Measurements from ENCODE around the gene LPIN1. TPM values are rescaled to one million over a fixed set of nuclear protein-coding genes. Genes with fewer than 3 reads are reported as not detected.

Gene LPIN1
- total RNA-seq, 3 donors from 2014 or later = 29.7 to 38.4 (median 30.4) TPM

DNA sequence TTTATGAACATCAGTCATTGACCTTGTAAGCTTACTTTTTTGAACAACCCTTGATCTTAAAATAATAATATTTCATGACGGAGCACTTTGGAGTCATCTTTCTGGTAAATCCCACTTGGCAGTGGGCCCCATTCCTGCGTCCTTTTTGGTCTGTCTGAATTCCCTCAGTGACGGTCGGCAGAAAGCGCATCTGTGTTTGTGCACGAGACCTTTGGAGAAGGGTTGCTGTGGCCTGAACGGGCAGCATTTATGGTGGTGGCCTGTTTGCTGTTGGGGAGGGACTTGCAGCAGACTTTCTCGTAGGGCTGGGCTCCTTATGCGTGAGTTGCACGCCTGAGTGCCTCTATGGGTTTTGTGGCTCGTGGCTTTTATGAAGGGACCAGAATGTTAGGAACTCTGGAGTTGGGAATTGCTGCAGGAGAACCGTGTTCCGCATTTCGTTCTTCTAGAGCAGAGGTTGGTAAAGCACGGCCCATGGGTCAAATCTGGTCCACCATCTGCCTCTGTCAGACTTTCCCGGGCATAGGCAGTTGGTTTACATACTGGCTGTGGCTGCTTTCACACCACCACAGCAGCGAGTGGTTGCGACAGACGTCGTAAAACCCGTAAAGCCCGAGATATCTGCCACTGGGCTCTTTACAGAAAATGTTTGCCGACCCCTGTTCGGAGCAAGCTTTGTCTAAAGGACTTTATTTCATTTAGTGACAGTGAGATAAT is 30.8 kb downstream of the LPIN1 start:
- Histone ChIP-seq H3K4me3 (no peak overlapping the region), H3K9me3 (no peaks in the 10 kb centered on the region), H3K4me1 (ENCODE audit: low read depth) (peaks cover 9% of the 10 kb centered on the region), H3K36me3 (ENCODE audit: low read depth) (no peaks in the 10 kb centered on the region)
- DNase-seq (no peak), ATAC-seq (peak; percentile 23)
- intact Hi-C loops (cut with DNase I, micrococcal nuclease) = loop anchor here in 1 of 2 donors (5.0 kb wide), 1 partner anchor 85 kb away; no protein-coding TSS in a partner anchor
- TF ChIP-seq, protein P1, sequence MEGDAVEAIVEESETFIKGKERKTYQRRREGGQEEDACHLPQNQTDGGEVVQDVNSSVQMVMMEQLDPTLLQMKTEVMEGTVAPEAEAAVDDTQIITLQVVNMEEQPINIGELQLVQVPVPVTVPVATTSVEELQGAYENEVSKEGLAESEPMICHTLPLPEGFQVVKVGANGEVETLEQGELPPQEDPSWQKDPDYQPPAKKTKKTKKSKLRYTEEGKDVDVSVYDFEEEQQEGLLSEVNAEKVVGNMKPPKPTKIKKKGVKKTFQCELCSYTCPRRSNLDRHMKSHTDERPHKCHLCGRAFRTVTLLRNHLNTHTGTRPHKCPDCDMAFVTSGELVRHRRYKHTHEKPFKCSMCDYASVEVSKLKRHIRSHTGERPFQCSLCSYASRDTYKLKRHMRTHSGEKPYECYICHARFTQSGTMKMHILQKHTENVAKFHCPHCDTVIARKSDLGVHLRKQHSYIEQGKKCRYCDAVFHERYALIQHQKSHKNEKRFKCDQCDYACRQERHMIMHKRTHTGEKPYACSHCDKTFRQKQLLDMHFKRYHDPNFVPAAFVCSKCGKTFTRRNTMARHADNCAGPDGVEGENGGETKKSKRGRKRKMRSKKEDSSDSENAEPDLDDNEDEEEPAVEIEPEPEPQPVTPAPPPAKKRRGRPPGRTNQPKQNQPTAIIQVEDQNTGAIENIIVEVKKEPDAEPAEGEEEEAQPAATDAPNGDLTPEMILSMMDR (IDR thresholded peaks at IDR 0.05) = no peak

DNA sequence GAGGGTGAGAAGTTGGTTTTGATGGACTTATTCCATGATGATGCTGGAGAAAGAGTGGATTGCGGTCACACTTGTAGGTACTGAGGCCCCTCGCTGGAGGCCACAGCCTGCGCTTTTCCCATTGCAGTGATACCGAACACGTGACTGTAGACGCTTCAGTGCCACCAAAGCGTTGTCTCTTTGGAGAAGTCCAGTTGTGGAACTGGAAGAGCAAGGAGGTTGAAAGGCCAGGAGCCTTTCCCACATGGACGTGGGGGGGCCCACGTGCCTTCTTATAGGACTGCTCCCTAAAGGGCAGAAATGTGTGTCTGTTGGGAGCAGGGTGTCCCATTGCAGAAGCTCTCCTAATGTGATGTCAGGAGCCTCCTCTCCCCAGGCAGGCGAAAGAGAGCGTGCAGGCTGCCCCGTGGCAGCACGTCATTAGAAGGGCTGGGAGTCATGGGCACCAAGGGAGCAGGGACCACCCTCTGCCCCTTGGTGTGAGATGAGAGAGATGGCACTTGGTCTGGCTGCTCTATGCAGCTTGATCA is 31.5 kb downstream of the LPIN1 start:
- Histone ChIP-seq H3K4me1 (ENCODE audit: low read depth) (peaks cover 9% of the 10 kb centered on the region), H3K9me3 (no peaks in the 10 kb centered on the region), H3K36me3 (ENCODE audit: low read depth) (no peaks in the 10 kb centered on the region), H3K4me3 (no peak overlapping the region)
- ATAC-seq (no peak), DNase-seq (no peak)
- intact Hi-C loops (cut with DNase I, micrococcal nuclease) = loop anchor here in 1 of 2 donors (5.0 kb wide), 1 partner anchor 86 kb away; no protein-coding TSS in a partner anchor
- TF ChIP-seq, protein P1 (IDR thresholded peaks at IDR 0.05) = no peak

DNA sequence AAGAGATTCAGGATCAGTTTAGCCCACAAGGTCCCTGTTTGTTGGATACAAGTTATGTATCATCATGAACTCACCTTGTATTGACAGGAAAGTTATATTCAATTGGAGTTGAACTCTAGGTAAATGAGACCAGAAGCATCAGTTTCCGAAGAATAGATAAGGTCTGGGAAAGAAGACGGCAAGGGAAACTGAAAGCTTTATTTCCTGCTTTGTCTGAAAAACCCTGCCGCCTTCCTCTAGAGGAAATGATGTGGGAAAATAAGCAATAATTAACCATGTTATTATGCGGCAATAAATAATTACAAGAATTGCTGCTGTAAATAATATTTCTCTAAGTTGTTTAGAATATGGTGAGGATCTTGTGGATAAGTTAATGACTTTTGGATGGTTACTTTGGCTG is 32.0 kb downstream of the LPIN1 start:
- TF ChIP-seq, protein P1 (IDR thresholded peaks at IDR 0.05) = no peak
- no peaks in the 10 kb centered on the region for H3K36me3 ChIP-seq (ENCODE audit: low read depth)
- intact Hi-C loops (cut with DNase I, micrococcal nuclease) = loop anchor here in 1 of 2 donors (5.0 kb wide), 1 partner anchor 86 kb away; no protein-coding TSS in a partner anchor
- peaks cover 9% of the 10 kb centered on the region for H3K4me1 ChIP-seq (ENCODE audit: low read depth)
- DNase-seq (no peak), ATAC-seq (peak; percentile 25)
- no peak overlapping the region for H3K4me3 ChIP-seq
- H3K9me3 ChIP-seq = no peaks in the 10 kb centered on the region

DNA sequence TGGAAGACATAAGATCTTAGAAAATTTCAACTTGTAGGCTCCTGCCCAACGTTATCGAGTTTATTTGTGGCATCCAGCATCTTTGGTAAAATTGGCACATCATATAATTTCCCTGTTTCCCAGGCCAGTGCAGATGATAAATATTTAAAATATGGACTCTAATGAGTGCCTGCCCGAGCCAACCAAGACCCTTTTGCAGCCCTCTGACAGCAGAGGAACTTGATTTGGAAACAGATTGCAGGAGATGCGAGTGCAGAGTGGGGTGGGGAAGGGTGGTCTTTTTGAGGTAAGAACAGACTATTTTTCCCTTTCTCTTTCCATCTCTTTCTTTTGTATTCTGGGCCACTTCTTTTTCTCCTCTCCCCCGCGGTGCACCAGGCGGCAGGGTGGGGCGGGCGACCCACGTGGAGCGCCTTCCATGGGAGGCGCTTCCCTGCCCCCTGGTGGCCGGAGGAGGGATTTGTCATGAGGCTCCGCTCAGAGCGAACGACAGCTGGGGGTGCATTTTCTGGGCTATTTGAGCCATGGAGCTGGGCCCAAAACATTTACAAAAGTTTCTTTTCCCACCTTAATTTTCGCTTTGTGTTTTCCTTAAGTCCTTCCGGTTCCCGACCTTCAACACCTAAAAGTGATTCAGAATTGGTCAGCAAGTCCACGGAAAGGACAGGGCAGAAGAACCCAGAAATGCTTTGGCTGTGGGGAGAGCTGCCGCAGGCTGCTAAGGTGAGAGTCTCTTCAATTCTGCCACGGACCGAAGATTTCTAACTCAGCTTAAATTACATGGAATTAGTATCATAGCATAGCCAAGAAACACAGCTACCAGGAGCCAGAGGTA is 32.7 kb downstream of the LPIN1 start:
- Histone ChIP-seq H3K36me3 (ENCODE audit: low read depth) (no peaks in the 10 kb centered on the region), H3K4me1 (ENCODE audit: low read depth) (peaks cover 9% of the 10 kb centered on the region), H3K9me3 (no peaks in the 10 kb centered on the region), H3K4me3 (no peak overlapping the region)
- DNase-seq = peak; percentile 87 to 88 (median 87)
- intact Hi-C loops (cut with DNase I, micrococcal nuclease) = loop anchor here in 1 of 2 donors (5.0 kb wide), 1 partner anchor 87 kb away; no protein-coding TSS in a partner anchor
- ATAC-seq = peak; percentile 96
- TF ChIP-seq, protein P1 (IDR thresholded peaks at IDR 0.05) = peak; percentile 79

GRCh38 chr2:11781602-11782001 is 35.2 kb downstream of the LPIN1 start:
- ATAC-seq = no peak
- Histone ChIP-seq H3K4me3 (no peak overlapping the region), H3K36me3 (ENCODE audit: low read depth) (no peaks in the 10 kb centered on the region), H3K4me1 (ENCODE audit: low read depth) (peaks cover 9% of the 10 kb centered on the region), H3K9me3 (no peaks in the 10 kb centered on the region)
- intact Hi-C loops (cut with DNase I, micrococcal nuclease) = loop anchor here (5.0 to 10.0 kb wide), 2 partner anchors 89 to 297 kb away; no protein-coding TSS in a partner anchor
- DNase-seq = no peak
- TF ChIP-seq, protein P1 (IDR thresholded peaks at IDR 0.05) = no peak

Measured in mucosa of descending colon (tissue), 3 donors.